ENCODE results near the gene HGD. TPM values are rescaled to one million over a fixed set of nuclear protein-coding genes. Genes with fewer than 3 reads are reported as not detected.
"Not testable (repeated sequence)": the region's sequence is repeated elsewhere in the genome, so short reads cannot be mapped to it uniquely, and the experiment has no call there.

Gene HGD
- total and polyA plus RNA-seq, 2 donors (not counting 3 experiments of a cell fraction or from before 2014, with no cell fraction given) = 0.18 to 0.22 TPM

DNA sequence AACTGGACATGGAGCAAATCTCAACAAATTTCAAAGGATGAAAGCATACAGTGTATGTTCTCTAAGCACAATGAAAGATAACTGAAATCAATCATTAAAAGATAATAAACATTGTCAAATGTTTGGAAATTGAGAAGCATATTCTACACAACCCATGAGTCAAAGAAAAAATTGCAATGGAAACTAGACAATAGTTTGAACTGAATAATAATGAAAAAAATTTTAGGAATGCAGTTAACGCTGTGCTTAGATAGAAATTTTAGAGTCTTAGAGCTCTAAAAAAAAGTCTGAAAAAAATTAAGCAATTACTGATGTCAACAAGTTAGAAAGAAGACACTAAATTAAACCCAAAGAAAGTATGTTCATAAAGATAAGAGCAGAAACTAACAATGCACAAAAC lies 44.8 kb upstream of the HGD start:
- FAIRE-seq = no peak

DNA sequence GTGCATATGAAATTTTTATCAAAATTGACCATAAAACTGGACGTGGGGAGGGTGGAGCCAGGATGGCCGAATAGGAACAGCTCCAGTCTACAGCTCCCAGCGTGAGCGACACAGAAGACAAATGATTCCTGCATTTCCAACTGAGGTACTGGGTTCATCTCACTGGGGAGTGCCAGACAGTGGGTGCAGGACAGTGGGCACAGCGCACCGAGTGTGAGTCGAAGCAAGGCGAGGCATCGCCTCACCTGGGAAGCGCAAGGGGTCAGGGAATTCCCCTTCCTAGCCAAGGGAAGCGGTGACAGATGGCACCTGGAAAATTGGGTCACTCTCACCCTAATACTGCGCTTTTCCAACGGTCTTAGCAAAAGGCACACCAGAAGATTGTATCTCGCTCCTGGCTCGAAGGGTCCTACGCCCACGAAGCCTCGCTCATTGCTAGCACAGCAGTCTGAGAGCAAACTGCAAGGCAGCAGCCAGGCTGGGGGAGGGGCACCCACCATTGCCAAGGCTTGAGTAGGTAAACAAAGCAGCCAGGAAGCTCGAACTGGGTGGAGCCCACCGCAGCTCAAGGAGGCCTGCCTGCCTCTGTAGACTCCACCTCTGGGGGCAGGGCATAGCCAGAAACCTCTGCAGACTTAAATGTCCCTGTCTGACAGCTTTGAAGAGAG lies 37.3 kb upstream of the HGD start:
- CTCF ChIA-PET = interaction anchor here (0.9 kb wide), 1 partner anchor 26 kb away, joined by 3 read pairs; no protein-coding TSS in a partner anchor
- H2AFZ ChIP-seq (ENCODE audit: low read depth, low read length) = peak overlapping the region; percentile 46
- BruUV-seq (replicated peaks); H3K4me1 ChIP-seq (ENCODE audit: control insufficient read depth, extremely low read depth, insufficient read depth, low read length); intact Hi-C loops (cut with micrococcal nuclease); dilution Hi-C loops (cut with MboI; ENCODE audit: extremely low pct_ligation_motif_present, low sequenced_read_pairs); H3K9me1 ChIP-seq (replicated peaks; ENCODE audit: control insufficient read depth, extremely low read depth, insufficient read depth, low read length); H3K27ac ChIP-seq (ENCODE audit: insufficient read depth, low read depth, low read length); H4K20me1 ChIP-seq (replicated peaks; ENCODE audit: control insufficient read depth, extremely low read depth, insufficient read depth, low read length); H3K36me3 ChIP-seq (ENCODE audit: control insufficient read depth in 2 of 2, extremely low read depth in 1 of 2, insufficient read depth in 2 of 2, low read length in 2 of 2); POLR2A ChIA-PET; H3K79me2 ChIP-seq (ENCODE audit: control insufficient read depth, insufficient read depth, low read length); FAIRE-seq; H3K27me3 ChIP-seq (ENCODE audit: control insufficient read depth in 2 of 2, insufficient read depth in 2 of 2, low read length in 2 of 2); H3K9me3 ChIP-seq (replicated peaks; ENCODE audit: control insufficient read depth, insufficient read depth, low read length); H3K9ac ChIP-seq (replicated peaks; ENCODE audit: extremely low read depth, insufficient read depth, low read length): not testable (repeated sequence)
- peak overlapping the region in 1 of 3 experiments; percentile 25 for H3K4me3 ChIP-seq (replicated peaks in 1 of 3; ENCODE audit: insufficient read depth in 1 of 3, low read depth in 1 of 3, low read length in 3 of 3)
- peak overlapping the region; percentile 55 for H3K4me2 ChIP-seq (ENCODE audit: insufficient read depth, low read length)
- peak; percentile 9 for DNase-seq (ENCODE audit: low read depth, low spot score)

More for the DNA sequence above, 44.8 kb upstream of the HGD start:
- TF ChIP-seq FOS (IDR thresholded peaks at IDR 0.05; ENCODE audit: borderline replicate concordance, insufficient read depth, low read length) (no peak), GATA2 (IDR thresholded peaks at IDR 0.05; ENCODE audit: insufficient read depth, insufficient read length, low read depth, low read length) (no peak), MAX (IDR thresholded peaks at IDR 0.05; ENCODE audit: insufficient read depth, insufficient read length) (no peak), EZH2 (IDR thresholded peaks at IDR 0.05; ENCODE audit: borderline replicate concordance, low read depth, low read length, severe bottlenecking) (no peak), MYC (IDR thresholded peaks at IDR 0.05; ENCODE audit: low read depth, low read length) (no peak), CTCF (IDR thresholded peaks at IDR 0.05; ENCODE audit: extremely low read depth in 1 of 2, insufficient read depth in 1 of 2, low read depth in 1 of 2, low read length in 2 of 2) (no peak), POLR2AphosphoS5 (IDR thresholded peaks at IDR 0.05; ENCODE audit: insufficient read depth, low read depth, low read length) (no peak), JUN (IDR thresholded peaks at IDR 0.05; ENCODE audit: borderline replicate concordance, insufficient read depth, insufficient read length, low read depth) (no peak), POLR2A (IDR thresholded peaks at IDR 0.05; ENCODE audit: low read depth, low read length) (no peak)
- no peaks in the 10 kb centered on the region for H3K27me3 ChIP-seq (ENCODE audit: control insufficient read depth in 2 of 2, insufficient read depth in 2 of 2, low read length in 2 of 2)
- no peaks in the 10 kb centered on the region for H4K20me1 ChIP-seq (replicated peaks; ENCODE audit: control insufficient read depth, extremely low read depth, insufficient read depth, low read length)
- H3K4me3 ChIP-seq (replicated peaks in 1 of 3; ENCODE audit: insufficient read depth in 1 of 3, low read depth in 1 of 3, low read length in 3 of 3) = no peak overlapping the region
- POLR2A ChIA-PET = no interaction called here
- no peaks in the 10 kb centered on the region for H3K79me2 ChIP-seq (ENCODE audit: control insufficient read depth, insufficient read depth, low read length)
- intact Hi-C loops (cut with micrococcal nuclease) = no loop called here
- H3K4me2 ChIP-seq (ENCODE audit: insufficient read depth, low read length) = no peak overlapping the region
- no peaks in the 10 kb centered on the region for H3K4me1 ChIP-seq (ENCODE audit: control insufficient read depth, extremely low read depth, insufficient read depth, low read length)
- no peaks in the 10 kb centered on the region for H3K9me3 ChIP-seq (replicated peaks; ENCODE audit: control insufficient read depth, insufficient read depth, low read length)
- H3K36me3 ChIP-seq (ENCODE audit: control insufficient read depth in 2 of 2, extremely low read depth in 1 of 2, insufficient read depth in 2 of 2, low read length in 2 of 2) = no peaks in the 10 kb centered on the region
- no peaks in the 10 kb centered on the region for H3K9me1 ChIP-seq (replicated peaks; ENCODE audit: control insufficient read depth, extremely low read depth, insufficient read depth, low read length)
- no TSS peak for BruUV-seq (replicated peaks)
- H2AFZ ChIP-seq (ENCODE audit: low read depth, low read length) = no peak overlapping the region
- CTCF ChIA-PET = no interaction called here
- no peak overlapping the region for H3K27ac ChIP-seq (ENCODE audit: insufficient read depth, low read depth, low read length)
- H3K9ac ChIP-seq (replicated peaks; ENCODE audit: extremely low read depth, insufficient read depth, low read length) = no peak overlapping the region
- dilution Hi-C loops (cut with MboI; ENCODE audit: extremely low pct_ligation_motif_present, low sequenced_read_pairs) = no loop called here
- DNase-seq (ENCODE audit: low read depth, low spot score) = no peak
